Hypothalamus (tissue), 51 donors: ENCODE measurements around the gene DTL.

Source experiments
- DNase-seq, 51 donors: peaks; one replicate each; lab custom pipeline; 2025; lab: John Stamatoyannopoulos, UW

The DTL gene

DNA sequence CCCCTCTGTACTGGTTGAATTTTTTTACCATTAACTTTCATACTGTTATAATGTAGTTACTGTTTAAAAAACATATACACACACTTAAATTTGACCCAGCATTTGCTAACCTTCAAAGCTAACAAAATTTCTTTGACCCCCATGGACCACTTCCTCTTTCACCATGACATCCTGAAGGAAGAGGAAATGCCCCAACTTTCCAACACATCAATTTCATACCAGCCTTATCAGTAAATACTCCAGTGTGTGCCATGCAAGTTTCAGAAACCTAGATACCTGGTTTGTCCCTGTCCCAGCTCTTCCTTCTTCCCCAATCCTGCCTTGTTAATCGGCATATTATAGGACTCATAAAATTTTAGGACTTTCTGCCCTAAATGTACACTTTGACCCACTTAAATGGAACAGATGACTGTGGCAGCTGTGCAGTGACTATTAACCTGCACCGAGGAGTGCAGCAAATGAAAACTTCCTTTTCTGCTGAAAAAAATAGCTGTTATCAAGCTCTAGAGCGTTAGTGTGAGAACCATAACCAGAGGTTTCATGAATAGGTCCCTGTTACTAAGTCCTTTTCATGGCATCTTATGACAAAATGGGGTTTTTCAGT lies 54.1 kb downstream of the DTL start:
- no peak for DNase-seq

DNA sequence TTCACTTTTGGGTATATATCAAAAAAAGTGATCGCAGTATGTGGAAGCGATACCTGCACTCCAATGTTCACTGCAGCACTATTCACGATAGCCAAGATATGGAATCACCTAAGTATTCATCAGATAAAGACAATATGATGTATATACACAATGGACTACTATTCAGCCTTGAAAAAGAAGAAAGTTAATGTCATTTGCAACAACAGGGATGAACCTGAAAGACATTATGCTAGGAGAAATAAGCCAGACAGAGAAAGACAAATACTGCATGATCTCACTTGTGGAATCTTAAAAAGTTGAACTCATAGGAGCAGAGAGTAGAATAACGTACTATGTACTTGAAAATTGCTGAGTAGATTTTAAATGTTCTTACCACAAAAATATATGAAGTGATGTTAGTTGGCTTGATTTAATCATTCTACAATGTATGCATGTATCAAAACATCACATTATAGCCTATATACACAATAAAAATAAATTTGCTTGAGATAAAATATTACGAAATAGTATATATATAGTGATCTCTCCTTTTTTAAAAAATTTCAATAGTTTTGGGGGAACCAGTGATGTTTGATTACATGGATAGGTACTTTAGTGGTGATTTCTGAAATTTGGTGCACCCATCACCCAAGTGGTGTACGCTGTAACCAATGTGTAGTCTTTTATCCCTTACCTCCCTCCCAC lies 56.0 kb downstream of the DTL start:
- DNase-seq = no peak

DNA sequence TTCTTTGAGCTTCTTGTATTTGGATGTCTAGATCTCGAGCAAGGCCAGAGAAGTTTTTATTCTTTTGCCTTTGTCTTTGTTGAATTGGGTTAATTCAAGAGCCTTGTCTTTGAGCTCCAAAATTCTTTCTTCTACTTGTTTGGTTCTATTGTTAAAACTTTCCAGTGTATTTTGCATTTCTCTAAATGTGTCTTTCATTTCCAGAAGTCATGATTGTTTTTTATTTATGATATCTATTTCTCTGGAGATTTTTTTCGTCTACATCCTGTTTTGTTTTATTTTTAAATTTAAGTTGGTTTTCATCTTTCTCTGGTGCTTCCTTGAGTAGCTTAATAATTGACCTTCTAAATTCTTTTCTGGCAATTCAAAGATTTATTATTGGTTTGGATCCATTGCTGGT lies 61.8 kb downstream of the DTL start:
- no peak for DNase-seq

DNA sequence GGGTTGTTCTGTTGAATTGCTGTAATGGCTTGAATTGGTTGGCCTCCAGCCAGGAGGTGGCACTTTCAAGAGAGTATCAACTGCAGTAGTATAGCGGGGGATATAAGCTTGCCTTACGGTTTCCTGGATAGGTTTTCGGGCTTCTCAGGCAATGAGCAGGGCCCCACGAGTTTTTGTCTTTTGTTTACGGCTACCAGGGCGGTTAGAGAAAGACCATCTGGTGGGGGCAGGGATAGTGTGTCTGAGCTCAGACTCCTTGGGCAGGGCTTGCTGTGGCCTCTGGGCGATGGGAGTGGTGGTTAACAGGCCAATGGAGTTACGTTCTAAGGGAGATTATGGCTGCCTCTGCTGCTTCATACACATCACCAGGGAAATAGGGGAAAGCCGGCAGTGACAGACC lies 62.8 kb downstream of the DTL start:
- no peak for DNase-seq

DNA sequence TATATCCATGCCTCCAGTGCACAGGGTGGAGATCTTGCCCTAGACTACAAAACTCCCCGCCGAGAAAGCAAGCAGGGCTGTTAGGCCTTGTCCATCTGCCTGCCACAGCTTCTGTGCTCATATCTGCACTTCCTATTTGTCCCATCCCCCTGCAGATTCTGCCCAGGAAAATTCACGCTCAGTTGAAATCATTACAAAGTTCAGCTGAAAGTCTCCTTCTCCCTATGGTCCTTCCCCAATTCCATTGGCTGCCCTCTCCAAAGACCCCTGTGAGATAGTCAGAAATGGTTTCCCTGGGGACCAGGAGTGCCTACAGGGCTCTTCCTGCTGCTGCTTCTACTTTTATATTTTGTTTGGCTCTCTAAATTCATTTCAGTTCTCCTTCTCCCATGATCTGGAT lies 63.2 kb downstream of the DTL start:
- DNase-seq = no peak

DNA sequence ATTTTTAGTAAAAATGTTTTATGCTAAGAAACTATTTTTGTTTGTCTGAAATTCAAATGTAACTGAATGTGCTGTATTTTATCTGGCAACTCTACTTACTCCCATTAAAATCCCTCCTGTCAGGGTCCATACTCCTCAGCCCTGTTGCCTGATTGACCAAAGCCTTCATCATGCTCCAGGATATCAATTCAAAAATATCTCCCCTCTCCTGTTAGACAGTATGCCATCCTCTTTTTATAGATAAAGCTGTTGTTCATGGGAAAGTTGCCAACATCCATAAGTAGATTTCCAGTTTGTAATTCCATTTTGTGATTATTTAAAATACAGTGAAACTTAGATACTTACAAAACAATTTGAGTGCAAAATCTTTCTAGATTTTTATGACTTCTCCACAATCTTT lies 65.7 kb downstream of the DTL start:
- no peak for DNase-seq

DNA sequence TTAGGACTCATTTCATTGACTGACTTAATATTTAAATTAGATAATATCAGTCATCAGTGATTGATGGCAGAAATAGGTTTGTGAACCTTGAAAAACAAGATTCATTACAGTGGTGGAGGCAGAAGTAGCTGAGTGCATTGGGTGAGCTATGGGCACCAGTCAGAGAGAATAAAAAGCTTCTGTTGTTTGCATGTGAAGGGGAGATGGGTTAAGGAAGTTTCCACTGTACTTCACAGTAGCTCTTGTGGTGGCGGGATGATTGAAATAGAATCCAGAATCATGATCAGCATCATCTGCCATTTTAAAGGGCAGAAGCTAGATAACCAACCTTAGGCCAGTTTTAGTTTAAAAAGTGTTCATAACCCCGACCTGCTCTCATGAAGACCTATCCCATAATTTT lies 66.2 kb downstream of the DTL start:
- DNase-seq = no peak

DNA sequence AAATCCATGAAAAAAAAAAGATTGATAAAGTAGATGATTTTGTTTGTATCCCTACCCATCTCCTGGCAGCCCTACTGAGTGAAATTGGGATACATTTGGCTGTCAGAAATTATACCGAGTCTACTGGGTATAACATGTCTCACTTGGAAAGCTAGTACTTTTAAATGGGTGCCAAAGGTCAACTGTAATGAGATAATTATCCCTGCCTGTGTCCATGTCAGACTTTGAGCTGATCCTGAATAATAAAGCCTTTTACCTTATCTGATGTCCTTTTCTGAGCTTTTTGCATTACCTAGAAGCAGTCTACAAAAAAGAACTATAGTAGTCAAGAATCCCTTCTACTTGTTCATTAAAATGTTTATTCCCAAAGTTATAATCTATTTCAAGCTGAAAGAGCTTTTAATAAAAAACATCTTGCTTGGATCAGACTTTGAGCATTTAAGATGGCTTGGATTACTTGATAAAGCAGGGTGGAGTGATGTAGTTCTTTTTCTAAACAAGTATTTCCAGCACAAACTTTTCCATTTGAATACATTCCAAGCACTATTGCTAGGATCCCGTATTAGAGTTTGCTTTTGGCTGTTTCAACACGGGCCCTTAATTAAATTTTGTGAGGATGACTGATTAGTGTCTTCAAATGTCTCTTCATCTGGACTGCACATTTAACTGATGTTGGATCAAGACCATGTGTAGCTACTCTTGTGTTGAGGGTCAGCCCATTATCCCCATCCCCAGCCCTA lies 69.2 kb downstream of the DTL start:
- no peak for DNase-seq

DNA sequence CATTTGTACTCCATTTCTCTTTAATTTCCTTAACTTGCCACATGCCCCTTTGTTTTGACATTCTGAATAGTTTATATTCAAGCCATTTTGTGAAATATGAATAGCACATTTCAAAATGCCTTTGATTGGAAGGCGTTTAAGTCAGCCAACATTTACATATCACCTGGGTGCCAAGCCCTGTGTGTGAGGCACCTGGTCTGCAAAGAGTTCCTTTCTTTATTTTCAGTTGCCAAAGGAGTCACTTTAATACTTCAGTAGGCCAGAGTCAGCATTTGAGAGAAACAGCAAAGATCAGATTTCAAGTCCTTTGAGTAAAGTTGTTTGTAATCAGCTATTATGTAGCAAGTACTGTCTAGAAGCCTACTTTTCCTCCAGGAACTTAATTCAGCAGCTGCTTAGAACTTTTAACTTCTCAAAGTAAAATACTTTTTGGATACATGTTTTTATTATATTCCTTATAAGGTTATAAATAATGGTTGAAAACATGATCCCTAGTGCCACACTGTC lies 70.8 kb downstream of the DTL start:
- DNase-seq = no peak

DNA sequence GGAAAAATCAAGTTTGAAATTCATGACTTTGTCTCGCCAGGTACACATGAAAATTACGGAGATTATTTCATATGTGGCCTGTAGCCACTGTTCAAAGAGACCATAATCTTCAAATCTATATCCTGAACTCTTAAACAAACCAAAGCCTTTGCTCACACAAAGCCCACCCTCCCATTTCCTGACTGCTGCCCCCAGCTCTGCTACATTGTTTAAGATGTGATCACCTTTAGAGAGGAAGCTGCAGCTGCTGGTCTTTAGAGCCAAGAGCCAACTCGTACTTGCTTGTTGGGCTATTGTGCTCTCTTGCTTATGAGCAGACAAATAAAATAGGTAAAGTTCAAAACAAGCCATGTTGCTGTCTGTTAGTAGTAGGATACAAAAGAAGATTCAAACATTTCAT lies 71.9 kb downstream of the DTL start:
- no peak for DNase-seq

DNA sequence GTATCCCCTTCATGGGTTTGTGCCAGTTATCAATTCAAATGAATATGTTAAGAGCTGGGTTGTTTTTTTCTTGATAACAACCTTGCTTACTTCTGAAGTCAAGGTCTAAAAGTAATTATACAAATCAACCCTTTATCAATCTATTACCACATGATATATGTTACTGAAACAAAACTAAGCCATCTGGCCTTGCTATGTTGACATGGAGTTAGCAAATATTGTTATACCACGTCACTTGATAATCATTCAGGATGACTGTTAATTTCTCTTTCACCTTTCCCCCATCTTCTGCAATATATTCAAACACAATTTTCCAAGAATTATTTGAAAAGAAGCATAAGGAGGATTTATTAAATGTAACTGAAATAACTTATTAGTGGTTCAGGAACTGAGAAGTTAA lies 72.6 kb downstream of the DTL start:
- DNase-seq = no peak

DNA sequence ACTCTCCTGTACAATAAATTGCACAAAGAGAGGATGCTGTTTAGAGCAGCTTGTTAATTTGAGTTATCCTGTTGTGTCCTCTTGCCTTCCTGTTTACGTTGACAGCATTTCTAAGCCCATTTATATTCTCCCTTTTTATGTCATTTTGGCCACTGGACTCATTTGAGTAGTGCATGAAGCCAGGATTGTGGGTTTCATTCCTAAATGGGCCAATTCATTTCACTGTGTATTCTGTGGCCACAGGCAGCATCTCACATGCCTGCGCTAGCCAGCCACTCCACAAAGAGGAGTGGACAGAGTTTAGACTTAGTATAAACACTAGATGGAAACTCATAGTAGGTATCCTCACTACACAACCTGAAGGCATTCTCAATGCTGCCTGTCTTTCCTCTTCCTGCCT lies 73.4 kb downstream of the DTL start:
- DNase-seq = no peak

DNA sequence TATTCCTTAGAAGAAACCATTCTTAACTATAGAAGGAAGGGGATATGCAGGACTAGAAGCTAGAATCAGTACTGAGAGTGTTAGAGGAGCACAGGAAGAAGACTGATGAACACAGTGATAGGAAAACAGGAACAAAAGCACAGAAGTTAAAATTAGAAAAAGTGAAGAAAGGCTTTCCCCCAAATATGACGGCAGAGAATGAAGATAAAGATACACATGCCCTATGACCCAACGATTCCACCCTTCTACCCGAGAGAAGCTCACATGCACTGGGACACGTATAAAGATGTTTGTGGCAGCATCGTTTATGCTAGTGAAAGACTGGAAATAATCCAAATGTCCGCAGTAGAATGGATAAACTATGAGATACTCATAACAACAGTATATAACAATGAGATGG lies 74.2 kb downstream of the DTL start:
- no peak for DNase-seq

DNA sequence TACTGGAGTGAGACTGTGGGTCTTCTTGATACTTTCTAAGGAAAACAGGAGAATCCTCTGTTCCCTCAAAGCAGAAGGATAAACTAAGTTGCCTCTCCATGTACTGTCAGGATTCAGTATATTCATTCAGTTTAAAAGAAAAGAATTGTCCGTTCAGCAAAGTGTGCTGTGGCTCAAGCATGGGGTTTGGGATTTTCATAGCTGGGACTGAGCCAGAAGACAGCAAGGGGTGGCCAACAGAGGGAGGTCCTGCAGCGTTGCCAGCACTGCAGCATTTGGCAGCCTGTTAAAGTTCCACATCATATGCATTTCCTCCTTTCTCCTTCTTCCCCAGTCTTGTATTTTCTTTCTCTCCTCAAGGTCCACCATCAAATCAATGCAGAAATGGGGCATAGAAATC lies 75.1 kb downstream of the DTL start:
- peak in 2 of 51 donors; percentile 6 to 8 for DNase-seq

DNA sequence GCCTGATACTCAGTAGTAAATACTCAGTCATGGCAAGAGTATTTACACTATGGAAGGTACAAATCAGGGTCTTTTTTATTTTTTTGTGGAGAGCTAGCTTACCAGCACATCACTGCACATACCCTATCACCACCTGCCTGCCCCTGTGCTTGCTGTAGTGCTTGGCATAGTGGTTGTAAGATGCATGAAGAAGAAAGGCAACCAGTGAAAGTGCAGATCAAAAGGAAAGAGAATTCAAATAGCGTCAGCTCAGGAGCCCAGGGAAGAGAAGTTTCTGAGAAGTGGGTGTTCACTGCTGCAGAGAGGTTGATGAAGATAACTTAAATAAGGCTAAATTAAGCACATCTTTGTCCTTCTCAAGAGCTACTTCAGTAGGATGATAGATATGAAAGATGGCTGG lies 76.0 kb downstream of the DTL start:
- DNase-seq = no peak

DNA sequence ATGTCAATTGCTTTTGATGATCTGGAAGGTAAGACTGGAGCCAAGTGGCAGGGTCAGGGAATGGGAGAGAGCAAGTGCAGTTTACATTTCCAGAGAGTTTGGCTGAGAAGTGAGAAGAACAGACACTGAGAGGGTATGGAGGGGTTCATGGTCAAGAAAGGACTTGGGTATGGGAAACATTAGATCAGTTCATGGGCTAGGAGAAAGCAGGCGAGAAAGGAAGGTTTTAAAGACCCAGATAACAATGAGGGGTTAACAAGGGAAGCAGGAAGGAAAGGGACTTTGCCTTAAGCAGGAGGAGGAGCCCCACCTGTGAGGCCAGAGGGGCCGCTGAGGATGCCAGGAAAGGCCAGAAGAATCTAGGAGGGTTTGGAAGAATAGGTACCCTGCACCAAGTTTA lies 78.2 kb downstream of the DTL start:
- no peak for DNase-seq

DNA sequence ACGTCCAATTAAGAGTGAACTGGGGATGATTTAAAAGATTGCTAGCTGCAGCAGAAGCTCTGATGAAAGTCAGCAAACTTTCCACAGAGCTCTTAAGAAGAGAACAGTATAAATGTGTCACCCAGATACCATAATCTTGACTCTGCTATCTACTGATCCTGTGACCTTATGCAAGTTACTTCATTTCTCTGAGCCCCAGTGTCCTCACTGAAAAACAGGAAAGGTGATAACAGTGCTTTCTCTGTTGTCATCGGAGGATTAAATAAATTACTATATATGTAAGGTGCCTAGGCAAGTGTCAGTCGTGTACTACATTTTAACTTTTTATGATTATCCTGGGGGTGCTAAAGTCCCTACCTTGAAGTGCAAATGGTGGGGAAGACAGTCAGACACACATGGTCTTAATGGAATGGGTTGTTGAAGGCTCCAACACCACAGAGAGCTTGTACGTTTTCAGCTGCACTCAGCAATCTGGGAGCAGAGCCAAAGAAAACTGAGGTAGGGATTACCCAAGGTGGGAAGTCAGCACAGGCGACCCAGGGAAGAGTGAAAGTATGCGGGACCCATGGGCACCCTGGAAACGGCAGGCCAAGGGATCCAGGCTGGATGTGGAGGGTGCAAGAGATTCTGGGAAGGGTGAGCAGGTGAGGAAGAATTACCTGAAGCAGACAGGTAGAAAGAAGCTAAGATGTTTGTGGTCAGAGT lies 82.8 kb downstream of the DTL start:
- DNase-seq = no peak

DNA sequence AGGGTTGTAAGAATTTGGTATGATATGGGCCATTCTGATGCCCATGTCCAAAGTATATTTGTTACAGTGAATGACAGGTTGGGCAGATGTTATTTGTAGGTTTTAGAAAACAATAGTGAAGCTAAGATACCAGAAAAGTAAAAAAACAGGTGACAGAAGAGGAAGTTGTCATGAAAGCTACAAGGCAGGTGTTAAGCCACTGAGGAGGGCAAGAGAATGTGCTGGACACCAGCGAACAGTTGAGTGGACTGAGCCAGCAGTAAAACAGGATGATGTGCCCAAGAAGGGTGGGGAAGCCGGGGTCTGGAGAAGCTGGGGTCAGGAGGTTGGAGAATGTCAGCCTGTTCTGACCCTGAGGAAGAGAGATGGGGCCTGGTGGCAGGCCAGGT lies 83.3 kb downstream of the DTL start:
- DNase-seq = no peak

DNA sequence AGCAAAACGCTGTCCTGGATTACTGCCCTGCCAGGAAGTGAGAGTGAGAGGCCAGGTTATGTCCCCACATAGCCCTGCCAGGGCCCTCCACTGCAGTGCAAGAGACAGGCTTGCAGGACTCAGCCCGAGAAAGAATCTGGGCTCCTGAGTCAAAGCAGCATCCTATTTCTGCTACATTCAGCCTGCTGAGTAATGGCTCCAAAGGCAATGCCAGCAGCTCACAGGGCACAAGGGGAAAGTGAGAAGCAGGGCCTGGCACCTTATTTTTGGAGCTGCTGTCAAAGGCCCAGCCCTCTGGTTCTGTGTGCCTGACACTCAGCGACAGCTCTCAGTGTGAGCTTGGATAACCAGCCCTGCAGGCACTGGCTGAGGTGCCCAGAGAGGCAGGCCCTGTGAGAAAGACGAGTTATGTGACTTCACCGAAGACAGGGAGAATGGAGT lies 83.9 kb downstream of the DTL start:
- DNase-seq = no peak

DNA sequence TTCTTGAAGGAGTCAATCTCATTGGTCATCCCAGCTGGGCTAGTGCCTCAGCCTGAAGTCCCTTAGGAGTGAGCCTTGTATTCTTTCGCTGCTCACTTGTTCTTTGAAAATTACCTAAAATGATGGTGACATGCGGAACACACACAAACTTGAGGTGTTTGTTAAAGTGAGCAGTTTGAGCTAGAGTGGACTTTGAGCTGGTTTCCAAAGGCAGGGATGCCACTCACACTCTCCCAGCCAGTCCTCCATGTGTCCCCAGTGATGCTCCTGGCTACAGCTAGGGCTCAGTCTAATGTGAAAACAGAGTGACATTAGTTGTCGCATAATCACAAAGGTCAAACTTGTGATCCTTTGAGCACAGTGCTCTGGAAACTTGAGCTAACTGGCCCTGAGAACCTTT lies 84.3 kb downstream of the DTL start:
- no peak for DNase-seq

DNA sequence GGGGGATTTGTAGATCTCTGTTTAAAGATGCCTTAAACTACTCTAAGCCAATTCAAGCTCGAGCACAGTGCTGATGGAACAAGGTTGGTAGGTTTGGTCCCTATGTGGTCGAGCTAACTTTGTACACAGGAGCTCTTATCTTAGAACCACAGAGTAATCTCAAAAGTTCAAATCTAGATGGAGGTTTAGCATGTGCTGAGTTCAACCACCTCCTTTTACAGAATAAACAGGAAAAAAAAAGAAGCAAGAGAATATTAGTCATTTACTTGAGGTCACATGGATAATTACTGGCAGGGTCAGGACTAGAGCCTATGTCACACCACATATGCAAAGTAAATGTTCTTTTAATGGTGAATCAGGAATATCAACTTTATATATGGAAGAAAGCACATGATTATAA lies 86.2 kb downstream of the DTL start:
- no peak for DNase-seq
